HCT116 (cell line): ENCODE data around the gene CETP. TPM values are rescaled to one million over a fixed set of nuclear protein-coding genes. Genes with fewer than 3 reads are reported as not detected.

ENCODE experiments used
- ATAC-seq: fragments of 200-7000 bp; cut with Tn5 transposase; 2 replicates; pipeline ENCODE4 v1.9.1; 2020; ENCODE audit warnings: mild to moderate bottlenecking, moderate library complexity
- BruUV-seq: library from RNA; stranded (reverse); fragments of 400-500 nt; replicated peaks from 2 replicates; lab custom pipeline; 2021; lab: Mats Ljungman, UMichigan
- CTCF ChIA-PET: fragments of 300-600 bp; sonication (Branson Sonifier 250); formaldehyde crosslinking; loops from one replicate; lab custom pipeline; 2021; ENCODE audit warnings: antibody characterized with exemption; lab: Charles Lee
- POLR2A ChIA-PET: fragments of 300-600, 350-600 bp; sonication (Branson Sonifier 250); formaldehyde crosslinking; loops from one replicate; lab custom pipeline; 2021; ENCODE audit warnings: antibody characterized with exemption; lab: Charles Lee
- RAD21 ChIA-PET, 2 experiments: fragments of 300-600 bp; sonication (Branson Sonifier 250); formaldehyde crosslinking; loops; one replicate each; lab custom pipeline; 2023; ENCODE audit warnings: low total read pairs in 2 of 2; ENCODE audit not compliant: uncharacterized antibody in 2 of 2, unreplicated experiment in 2 of 2, low non-redundant PET in 1 of 2; lab: Charles Lee
- DNase-seq: peaks from one replicate; pipeline ENCODE4 v3.0.0-alpha.2; 2010; ENCODE audit warnings: low read depth, low spot score
- H2AFZ ChIP-seq: fragments of 200-600 bp; shearing (Covaris generic), sonication (generic); 2 replicates; pipeline ENCODE4 v1.6.1; 2017; ENCODE audit warnings: low read depth, mixed run types, mixed read lengths, antibody characterized with exemption, low read length; ENCODE audit not compliant: poor library complexity, severe bottlenecking
- H3K27ac ChIP-seq: 2 replicates; pipeline ENCODE4 v1.5.1; 2012; ENCODE audit warnings: low read depth, low read length
- H3K27me3 ChIP-seq: fragments of 200-600 bp; sonication (generic); 2 replicates; pipeline ENCODE4 v1.6.1; 2016; ENCODE audit warnings: mixed run types, low read length, mixed read lengths; ENCODE audit not compliant: insufficient read depth
- H3K36me3 ChIP-seq, 2 experiments: fragments of 200-500 bp in 1 of 2; fragments of 200-600 bp in 1 of 2; sonication (Bioruptor generic) in 1 of 2; sonication (generic) in 1 of 2; 2 replicates each; pipeline versions ENCODE4 v1.5.1 to v1.6.1; 2014 to 2016; ENCODE audit warnings: low read length in 2 of 2, inconsistent platforms in 1 of 2, mixed read lengths in 1 of 2, mixed run types in 1 of 2; ENCODE audit not compliant: insufficient read depth in 2 of 2, control insufficient read depth in 1 of 2
- H3K4me1 ChIP-seq, 2 experiments: fragments of 200-600 bp in 1 of 2; sonication (generic) in 1 of 2; 2 replicates each; pipeline versions ENCODE4 v1.5.1 to v1.6.1; 2012 to 2017; ENCODE audit warnings: low read length in 2 of 2, inconsistent platforms in 1 of 2, mild to moderate bottlenecking in 1 of 2, mixed read lengths in 1 of 2, mixed run types in 1 of 2, moderate library complexity in 1 of 2; ENCODE audit not compliant: insufficient read depth in 2 of 2, control insufficient read depth in 1 of 2
- H3K4me2 ChIP-seq: fragments of 200-600 bp; sonication (generic); 2 replicates; pipeline ENCODE4 v1.6.1; 2017; ENCODE audit warnings: mixed run types, low read length, mixed read lengths
- H3K4me3 ChIP-seq, 2 experiments: fragments of 200-600 bp in 1 of 2; sonication (generic) in 1 of 2; replicated peaks in 1 of 2; 2 replicates each; pipeline ENCODE4 v1.5.1; 2011 to 2016; ENCODE audit warnings: low read length in 2 of 2, control low read depth in 1 of 2, low read depth in 1 of 2, mild to moderate bottlenecking in 1 of 2, mixed read lengths in 1 of 2, mixed run types in 1 of 2
- H3K79me2 ChIP-seq: fragments of 200-600 bp; sonication (generic); 2 replicates; pipeline ENCODE4 v1.6.1; 2017; ENCODE audit warnings: mild to moderate bottlenecking, mixed run types, low read length, moderate library complexity, mixed read lengths; ENCODE audit not compliant: insufficient read depth
- H3K9ac ChIP-seq: fragments of 200-600 bp; sonication (generic); 2 replicates; pipeline ENCODE4 v1.6.1; 2016; ENCODE audit warnings: low read length, mixed read lengths
- H3K9me2 ChIP-seq: fragments of 200-600 bp; sonication (generic), shearing (Covaris generic); 2 replicates; pipeline ENCODE4 v1.6.1; 2017; ENCODE audit warnings: mixed run types, mild to moderate bottlenecking, moderate library complexity; ENCODE audit not compliant: insufficient read depth
- H3K9me3 ChIP-seq, 2 experiments: fragments of 200-500 bp in 1 of 2; fragments of 200-600 bp in 1 of 2; sonication (Bioruptor generic) in 1 of 2; sonication (generic) in 1 of 2; 2 replicates each; pipeline ENCODE4 v1.6.1; 2014 to 2017; ENCODE audit warnings: low read length in 2 of 2, mixed read lengths in 2 of 2, inconsistent platforms in 1 of 2, low read depth in 1 of 2, mild to moderate bottlenecking in 1 of 2, mixed run types in 1 of 2, moderate library complexity in 1 of 2; ENCODE audit not compliant: control insufficient read depth in 1 of 2, insufficient read depth in 1 of 2
- H4K20me1 ChIP-seq: fragments of 200-600 bp; sonication (generic), shearing (Covaris generic); 2 replicates; pipeline ENCODE4 v1.6.1; 2017; ENCODE audit warnings: mixed run types, mild to moderate bottlenecking, moderate library complexity; ENCODE audit not compliant: insufficient read depth
- ATF3 ChIP-seq: IDR thresholded peaks from 2 replicates; pipeline ENCODE4 v1.6.1; 2012
- CBX3 ChIP-seq: IDR thresholded peaks from 2 replicates; pipeline ENCODE4 v1.6.1; 2012; ENCODE audit warnings: low read depth
- CEBPB ChIP-seq: IDR thresholded peaks from 2 replicates; pipeline ENCODE4 v1.6.1; 2012; ENCODE audit warnings: low read depth
- CTCF ChIP-seq, 3 experiments: fragments of 200-600 bp in 1 of 3; sonication (generic) in 1 of 3; IDR thresholded peaks in 2 of 3; conservative IDR thresholded peaks in 1 of 3; 2 replicates each; pipeline ENCODE4 v1.5.1; 2012 to 2017; ENCODE audit warnings: low read depth in 2 of 3, low read length in 2 of 3, antibody characterized with exemption in 1 of 3, borderline replicate concordance in 1 of 3, control low read depth in 1 of 3, mild to moderate bottlenecking in 1 of 3, mixed read lengths in 1 of 3, mixed run types in 1 of 3, moderate library complexity in 1 of 3; ENCODE audit not compliant: insufficient read depth in 1 of 3
- EGR1 ChIP-seq: IDR thresholded peaks from 2 replicates; pipeline ENCODE4 v1.6.1; 2012; ENCODE audit warnings: low read depth
- ELF1 ChIP-seq: IDR thresholded peaks from 2 replicates; pipeline ENCODE4 v1.6.1; 2012; ENCODE audit warnings: low read depth, borderline replicate concordance
- EZH2 ChIP-seq: fragments of 200-600 bp; sonication (generic); IDR thresholded peaks from 2 replicates; pipeline ENCODE4 v1.6.1; 2017; ENCODE audit warnings: antibody characterized with exemption, mixed run types
- EZH2phosphoT487 ChIP-seq: fragments of 200-600 bp; IDR thresholded peaks from 2 replicates; pipeline ENCODE4 v1.6.1; 2018; ENCODE audit warnings: antibody characterized with exemption, borderline replicate concordance
- FOSL1 ChIP-seq: IDR thresholded peaks from 2 replicates; pipeline ENCODE4 v1.6.1; 2012; ENCODE audit warnings: low read depth
- JUND ChIP-seq: IDR thresholded peaks from 2 replicates; pipeline ENCODE4 v1.6.1; 2012
- MAX ChIP-seq: IDR thresholded peaks from 2 replicates; pipeline ENCODE4 v1.6.1; 2012
- POLR2AphosphoS5 ChIP-seq: IDR thresholded peaks from 2 replicates; pipeline ENCODE4 v1.6.1; 2011; ENCODE audit warnings: mild to moderate bottlenecking, low read depth, low read length, moderate library complexity
- RAD21 ChIP-seq: IDR thresholded peaks from 2 replicates; pipeline ENCODE4 v1.6.1; 2012; ENCODE audit warnings: low read depth, mild to moderate bottlenecking
- REST ChIP-seq: IDR thresholded peaks from 2 replicates; pipeline ENCODE4 v1.6.1; 2012; ENCODE audit warnings: low read depth
- SIN3A ChIP-seq: IDR thresholded peaks from 2 replicates; pipeline ENCODE4 v1.6.1; 2012; ENCODE audit warnings: low read depth
- SRF ChIP-seq: IDR thresholded peaks from 2 replicates; pipeline ENCODE4 v1.6.1; 2012; ENCODE audit warnings: low read depth
- YY1 ChIP-seq: IDR thresholded peaks from 2 replicates; pipeline ENCODE4 v1.6.1; 2011; ENCODE audit warnings: low read length, low read depth, moderate library complexity, mild to moderate bottlenecking; ENCODE audit not compliant: insufficient replicate concordance; ENCODE audit errors: extremely low read depth
- ZFX ChIP-seq: fragments of 450-650 bp; IDR thresholded peaks from 2 replicates; pipeline ENCODE4 v1.6.1; 2017
- ZNF274 ChIP-seq: fragments of 200-500 bp; sonication (Bioruptor generic); IDR thresholded peaks from 2 replicates; pipeline ENCODE4 v1.6.1; 2014; ENCODE audit warnings: mild to moderate bottlenecking, low read depth, low read length, inconsistent platforms
- intact Hi-C: fragments of 100-400 bp; cut with micrococcal nuclease; formaldehyde crosslinking; loops from 2 replicates; pipeline ENCODE4 v1.10.0; 2022
- total RNA-seq: library from RNA; stranded (reverse); gene quantifications from one replicate; pipeline ENCODE4 v1.2.1, GENCODE V29; 2021; ENCODE audit not compliant: unreplicated experiment

The CETP gene
- total RNA-seq, 1 experiment from 2014 or later = not detected

GRCh38 chr16:56935201-56935600, 26.5 kb upstream of the CETP start:
- Histone ChIP-seq H3K79me2 (peaks cover 53% of the 10 kb centered on the region), H3K4me2 (no peak overlapping the region), H3K9me3 (no peaks in the 10 kb centered on the region), H3K9ac (no peak overlapping the region), H3K36me3 (peaks cover 41 to 53% of the 10 kb centered on the region in 2 experiments), H2AFZ (no peak overlapping the region), H3K4me1 (peaks cover 7 to 20% of the 10 kb centered on the region in 2 experiments; a peak in 3 of 4 replicates), H3K27me3 (no peaks in the 10 kb centered on the region), H4K20me1 (peaks cover 10% of the 10 kb centered on the region; the same call in 1 of the 2 replicates), H3K27ac (no peak overlapping the region), H3K4me3 (no peak overlapping the region), H3K9me2 (no peaks in the 10 kb centered on the region)
- BruUV-seq = no TSS peak
- intact Hi-C loops = loop anchor here (10.0 kb wide), 1 partner anchor 360 kb away; no protein-coding TSS in a partner anchor
- CTCF ChIA-PET = no interaction called here
- DNase-seq (no peak), ATAC-seq (no peak)
- POLR2A ChIA-PET = interaction anchor here (0.7 kb wide), 1 partner anchor 109 kb away, joined by 3 read pairs; no protein-coding TSS in a partner anchor
- RAD21 ChIA-PET = no interaction called here
- TF ChIP-seq CEBPB (no peak), SRF (no peak), RAD21 (no peak), REST (no peak), POLR2AphosphoS5 (no peak), EZH2 (no peak), ELF1 (no peak), EGR1 (no peak), MAX (no peak), SIN3A (no peak), CBX3 (no peak), FOSL1 (no peak), EZH2phosphoT487 (no peak), ZFX (no peak), YY1 (no peak), ATF3 (no peak), JUND (no peak), ZNF274 (no peak), CTCF (IDR thresholded peaks at IDR 0.05 in 2 of 3, conservative IDR thresholded peaks at IDR 0.05 in 1 of 3; ENCODE audit: borderline replicate concordance in 1 of 3, insufficient read depth in 1 of 3, low read depth in 2 of 3, low read length in 2 of 3) (no peak)
